GM13977 (cell line): ENCODE data around the gene MBD2.

Source experiments
- DNase-seq: peaks from one replicate; pipeline ENCODE4 v3.0.0; 2012; ENCODE audit warnings: low spot score
- in situ Hi-C: fragments of 300-500 bp; cut with MboI; formaldehyde crosslinking; loops from one replicate; pipeline ENCODE4 v1.12.0; 2022; ENCODE audit warnings: low sequenced_read_pairs, low pct_unique_long_range_greater_than_20kb, mixed read lengths, inconsistent platforms; ENCODE audit not compliant: unreplicated experiment
- TF ChIP-seq, protein P1 (sequence below): IDR thresholded peaks from 2 replicates; pipeline ENCODE4 v1.5.1; 2012; ENCODE audit warnings: mild to moderate bottlenecking, control low read depth; ENCODE audit not compliant: insufficient read depth; ENCODE audit errors: extremely low read depth, missing control alignments

Gene MBD2

DNA sequence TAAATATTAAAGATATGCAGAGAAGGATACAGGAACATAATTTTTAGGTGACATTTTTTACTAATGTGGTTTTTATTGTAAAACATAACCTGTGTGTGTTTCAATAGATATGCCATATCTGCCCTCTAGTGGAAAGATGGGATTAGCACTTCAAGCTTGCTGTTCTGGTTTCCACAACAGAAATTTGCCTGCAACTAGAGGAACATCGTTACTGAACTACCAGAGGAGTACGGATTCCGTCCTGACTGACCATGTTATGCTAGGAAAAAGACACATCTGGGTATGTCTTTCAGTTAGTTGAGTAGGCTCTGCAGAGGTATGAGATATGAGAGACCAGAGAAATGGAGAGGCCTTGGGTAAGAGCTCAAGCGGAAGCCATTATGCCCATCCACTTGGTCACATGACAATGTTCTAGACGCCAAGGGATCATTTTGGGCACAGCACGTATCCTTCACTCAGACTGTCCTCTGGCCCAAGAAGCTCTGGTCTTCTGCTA, 104.9 kb downstream of the MBD2 start:
- peak; percentile 30 for DNase-seq
- in situ Hi-C loops: loop anchor here (10.0 to 25.0 kb wide), 2 partner anchors 425 to 557 kb away; no protein-coding TSS in a partner anchor
- TF ChIP-seq, protein P1, sequence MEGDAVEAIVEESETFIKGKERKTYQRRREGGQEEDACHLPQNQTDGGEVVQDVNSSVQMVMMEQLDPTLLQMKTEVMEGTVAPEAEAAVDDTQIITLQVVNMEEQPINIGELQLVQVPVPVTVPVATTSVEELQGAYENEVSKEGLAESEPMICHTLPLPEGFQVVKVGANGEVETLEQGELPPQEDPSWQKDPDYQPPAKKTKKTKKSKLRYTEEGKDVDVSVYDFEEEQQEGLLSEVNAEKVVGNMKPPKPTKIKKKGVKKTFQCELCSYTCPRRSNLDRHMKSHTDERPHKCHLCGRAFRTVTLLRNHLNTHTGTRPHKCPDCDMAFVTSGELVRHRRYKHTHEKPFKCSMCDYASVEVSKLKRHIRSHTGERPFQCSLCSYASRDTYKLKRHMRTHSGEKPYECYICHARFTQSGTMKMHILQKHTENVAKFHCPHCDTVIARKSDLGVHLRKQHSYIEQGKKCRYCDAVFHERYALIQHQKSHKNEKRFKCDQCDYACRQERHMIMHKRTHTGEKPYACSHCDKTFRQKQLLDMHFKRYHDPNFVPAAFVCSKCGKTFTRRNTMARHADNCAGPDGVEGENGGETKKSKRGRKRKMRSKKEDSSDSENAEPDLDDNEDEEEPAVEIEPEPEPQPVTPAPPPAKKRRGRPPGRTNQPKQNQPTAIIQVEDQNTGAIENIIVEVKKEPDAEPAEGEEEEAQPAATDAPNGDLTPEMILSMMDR: peak; percentile 76

DNA sequence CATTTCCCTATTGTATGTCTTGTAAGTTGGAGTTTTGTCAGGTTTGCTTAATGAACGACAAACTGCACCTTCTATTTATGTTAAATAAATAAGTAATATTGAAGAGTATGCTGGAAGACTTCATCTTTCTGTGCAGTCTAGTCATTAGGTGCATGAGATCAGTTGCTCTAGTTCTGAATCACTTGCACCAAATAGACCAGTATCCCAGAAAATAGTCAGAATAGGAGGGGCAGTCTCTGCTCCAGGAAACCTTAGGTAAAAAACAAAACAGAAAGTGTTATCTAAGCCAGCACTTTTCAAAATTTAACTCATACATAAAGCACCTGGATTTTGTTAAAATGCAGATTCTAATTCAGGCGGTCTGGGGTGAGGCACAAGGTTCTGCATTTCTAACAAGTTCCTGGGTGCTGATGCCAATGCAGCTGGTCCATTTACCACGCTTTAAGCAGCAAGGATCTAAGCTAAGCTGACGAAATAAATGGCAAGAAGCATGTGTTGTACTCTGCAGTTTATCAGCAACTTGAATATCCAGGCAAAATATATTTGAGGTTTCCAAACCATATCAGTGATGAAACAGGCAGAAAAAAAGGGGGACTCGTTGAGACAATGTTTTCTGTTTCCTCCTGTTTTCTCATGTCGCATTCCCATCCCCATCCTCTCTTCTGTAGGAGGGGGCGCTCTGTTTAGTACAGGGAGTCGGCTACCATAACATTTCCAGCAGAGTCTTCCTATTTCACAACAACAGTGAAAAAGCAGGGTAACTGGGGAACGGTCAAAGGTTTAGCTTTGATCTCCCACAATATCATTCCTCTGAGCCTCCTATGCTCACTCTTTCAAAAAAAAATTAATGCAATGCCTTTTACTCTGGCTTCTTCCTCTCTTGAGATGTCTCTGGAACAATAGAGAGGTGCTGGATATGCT, 106.4 kb downstream of the MBD2 start:
- no peak for DNase-seq
- TF ChIP-seq, protein P1: no peak
- in situ Hi-C loops: loop anchor here (10.0 to 25.0 kb wide), 2 partner anchors 423 to 556 kb away; no protein-coding TSS in a partner anchor

DNA sequence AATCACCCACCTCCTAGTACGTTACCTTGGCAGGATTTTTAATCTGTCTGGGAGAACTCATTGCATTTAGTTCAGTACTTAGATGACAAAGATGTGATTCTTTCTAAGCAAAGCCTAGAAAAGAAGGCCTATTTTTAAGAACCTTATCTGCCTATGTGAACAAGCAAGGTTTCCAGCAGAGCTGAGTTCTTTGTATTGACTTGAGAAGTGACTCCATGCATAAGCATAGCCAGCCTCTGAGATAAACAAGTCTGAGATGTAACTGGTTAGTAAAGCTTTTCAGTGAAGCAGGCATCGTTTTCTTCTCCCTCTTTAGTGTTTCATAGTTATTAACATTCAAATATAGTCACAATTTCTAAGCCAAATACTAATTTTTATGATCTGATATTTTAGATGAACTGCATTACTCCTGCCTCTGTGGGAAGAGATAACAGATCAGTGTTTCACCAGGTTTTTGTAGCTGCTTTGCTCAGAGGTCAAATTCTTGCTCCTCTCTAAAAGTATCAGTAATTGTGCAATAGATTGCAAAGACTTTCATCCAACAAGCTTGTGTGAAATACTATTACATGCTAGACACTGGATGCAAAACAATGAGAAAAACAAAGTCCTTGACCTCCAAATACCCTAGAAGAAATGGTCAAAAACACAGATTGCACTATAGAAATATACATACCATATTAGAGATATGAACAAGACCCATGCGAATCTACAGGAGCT, 107.8 kb downstream of the MBD2 start:
- no peak for DNase-seq
- in situ Hi-C loops: loop anchor here (10.0 to 25.0 kb wide), 2 partner anchors 422 to 554 kb away; no protein-coding TSS in a partner anchor

DNA sequence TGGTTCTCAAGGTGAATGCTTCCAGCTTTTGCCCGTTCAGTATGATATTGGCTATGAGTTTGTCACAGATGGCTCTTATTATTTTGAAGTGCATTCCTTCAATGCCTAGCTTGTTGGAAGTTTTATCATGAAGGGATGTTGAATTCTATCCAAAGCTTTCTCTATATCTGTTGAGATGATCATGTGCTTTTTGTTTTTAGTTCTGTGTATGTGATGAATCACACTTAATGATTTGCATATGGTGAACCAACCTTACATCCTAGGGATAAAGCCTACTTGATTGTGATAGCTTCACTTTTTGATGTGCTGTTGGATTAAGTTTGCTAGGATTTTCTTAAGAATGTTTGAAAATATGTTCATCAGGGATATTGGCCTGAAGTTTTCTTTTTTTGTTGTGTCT, 112.1 kb downstream of the MBD2 start:
- TF ChIP-seq, protein P1: no peak
- in situ Hi-C loops: loop anchor here (10.0 to 25.0 kb wide), 2 partner anchors 418 to 550 kb away; no protein-coding TSS in a partner anchor
- DNase-seq: no peak

More for the DNA sequence above, 107.8 kb downstream of the MBD2 start:
- TF ChIP-seq, protein P1: no peak

DNA sequence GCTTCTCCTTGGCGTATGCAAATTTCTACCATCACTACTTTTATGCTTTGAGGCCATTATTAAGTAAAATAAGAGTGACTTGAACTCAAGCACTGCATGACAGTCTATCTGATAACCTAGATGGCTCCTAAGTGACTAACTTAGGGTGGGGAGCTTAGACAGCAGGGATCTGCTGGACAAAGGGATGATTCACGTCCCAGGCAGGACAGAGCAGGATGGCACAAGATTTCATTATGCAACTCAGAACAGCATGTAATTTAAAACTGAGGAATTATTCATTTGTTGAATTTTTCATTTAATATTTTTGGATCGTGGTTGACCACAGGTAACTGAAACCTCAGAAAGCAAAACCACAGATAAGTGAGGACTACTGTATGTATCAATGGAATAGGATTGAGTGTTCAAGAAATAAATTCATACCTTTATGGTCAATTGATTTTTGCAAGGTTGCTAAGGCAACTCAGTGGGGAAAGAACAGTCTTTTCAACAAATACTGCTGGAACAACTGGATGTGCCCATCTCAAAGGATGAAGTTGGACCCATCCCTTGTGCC, 115.3 kb downstream of the MBD2 start:
- TF ChIP-seq, protein P1: no peak
- in situ Hi-C loops: loop anchor here (25.0 kb wide), 1 partner anchor 547 kb away; no protein-coding TSS in a partner anchor
- no peak for DNase-seq

DNA sequence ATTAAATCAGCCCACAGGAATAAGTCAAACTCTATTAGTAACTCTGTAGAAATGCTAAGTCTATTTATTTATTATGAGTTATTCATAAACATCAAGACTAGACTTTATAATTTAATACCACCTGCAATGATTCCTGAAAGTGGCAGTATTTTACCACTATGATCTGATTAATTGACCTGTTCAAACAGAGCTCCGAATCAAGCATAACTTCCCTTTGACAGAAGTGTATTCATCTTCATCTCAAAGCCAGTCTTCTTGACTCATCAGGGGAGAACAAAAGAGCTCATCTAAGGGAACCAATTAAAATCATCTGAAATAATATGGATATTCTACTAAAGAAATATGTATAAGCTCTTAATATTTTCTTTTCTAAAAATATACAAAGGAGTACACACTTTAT, 122.3 kb downstream of the MBD2 start:
- in situ Hi-C loops: loop anchor here (25.0 kb wide), 1 partner anchor 540 kb away; no protein-coding TSS in a partner anchor
- DNase-seq: no peak

More for the DNA sequence above, 122.3 kb downstream of the MBD2 start:
- TF ChIP-seq, protein P1: no peak
